DMS 273 (cell line): ENCODE data around the gene MRPS25.

ENCODE experiments used
- DNase-seq: peaks from one replicate; lab custom pipeline; 2025; ENCODE audit not compliant: unreplicated experiment; lab: John Stamatoyannopoulos, UW

Gene MRPS25

DNA sequence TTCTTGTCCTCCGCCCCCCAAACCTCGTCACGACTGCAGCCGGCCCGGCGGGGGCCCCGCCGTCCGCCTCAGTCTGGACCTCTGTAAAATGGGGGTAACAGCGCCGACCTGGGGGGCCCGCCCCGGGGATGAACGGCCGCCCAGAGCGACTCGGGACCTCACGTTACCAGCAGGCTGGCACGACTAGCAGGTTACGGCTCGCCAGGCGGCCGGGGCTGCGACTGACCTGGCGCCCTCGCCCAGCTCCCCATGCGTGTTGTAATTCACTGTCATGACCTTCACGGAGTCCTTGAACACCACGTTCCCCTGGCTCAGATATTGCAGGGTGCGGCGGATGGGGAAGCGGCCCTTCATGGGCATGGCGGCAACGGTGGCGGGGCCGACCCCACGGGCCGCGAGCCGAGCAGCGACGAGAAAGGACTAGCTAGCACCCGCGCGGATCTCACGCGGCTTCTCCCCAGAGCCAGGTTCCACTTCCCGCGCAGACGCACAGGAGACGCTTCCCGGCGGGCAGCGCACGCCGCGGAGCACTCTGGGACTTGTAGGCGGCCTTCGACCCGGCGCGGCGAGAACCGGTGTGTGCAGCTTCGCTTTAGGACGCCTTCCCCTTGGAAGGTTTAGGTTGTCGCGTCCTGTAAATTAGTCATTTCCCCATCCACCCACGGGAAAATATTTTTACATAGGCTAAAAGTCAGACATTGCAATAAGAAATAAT, at the start of gene MRPS25:
Gene MRPS25, minus strand, starts transcription at position 481 of the 715 bp plus-strand sequence. Its CDS starts 121 bp downstream, at position 360.
- peak; percentile 94 for DNase-seq

- no peak for DNase-seq
These were observed 48.8 kb upstream of the MRPS25 start for GRCh38 chr3:15113884-15114283.

GRCh38 chr3:15113471-15113870, 48.4 kb upstream of the MRPS25 start:
- peak; percentile 39 for DNase-seq

GRCh38 chr3:15112011-15112410, 46.9 kb upstream of the MRPS25 start:
- DNase-seq = no peak

DNA sequence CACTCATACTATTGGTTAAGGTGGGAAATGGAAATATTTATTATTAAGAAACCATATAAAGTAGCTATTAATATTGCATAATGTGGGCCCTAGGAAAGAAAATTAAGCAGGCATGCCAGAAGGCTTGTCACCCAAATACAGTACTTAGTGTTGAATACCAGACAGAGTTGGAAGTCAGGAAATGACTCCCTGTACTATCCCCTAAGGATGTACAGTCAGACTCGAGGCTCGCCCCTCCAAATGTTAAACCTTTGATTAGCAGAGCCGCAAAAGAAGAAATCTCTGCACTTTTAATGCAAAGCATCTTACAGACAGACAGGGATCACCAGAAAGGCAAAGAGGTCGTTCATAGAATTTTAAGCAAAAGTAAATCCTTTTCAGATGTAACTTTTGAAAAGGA, 45.1 kb upstream of the MRPS25 start:
- no peak for DNase-seq

- peak; percentile 35 for DNase-seq
These were observed 43.8 kb upstream of the MRPS25 start for GRCh38 chr3:15108869-15109268.

GRCh38 chr3:15108082-15108545, 43.0 kb upstream of the MRPS25 start:
- peak; percentile 83 for DNase-seq

DNA sequence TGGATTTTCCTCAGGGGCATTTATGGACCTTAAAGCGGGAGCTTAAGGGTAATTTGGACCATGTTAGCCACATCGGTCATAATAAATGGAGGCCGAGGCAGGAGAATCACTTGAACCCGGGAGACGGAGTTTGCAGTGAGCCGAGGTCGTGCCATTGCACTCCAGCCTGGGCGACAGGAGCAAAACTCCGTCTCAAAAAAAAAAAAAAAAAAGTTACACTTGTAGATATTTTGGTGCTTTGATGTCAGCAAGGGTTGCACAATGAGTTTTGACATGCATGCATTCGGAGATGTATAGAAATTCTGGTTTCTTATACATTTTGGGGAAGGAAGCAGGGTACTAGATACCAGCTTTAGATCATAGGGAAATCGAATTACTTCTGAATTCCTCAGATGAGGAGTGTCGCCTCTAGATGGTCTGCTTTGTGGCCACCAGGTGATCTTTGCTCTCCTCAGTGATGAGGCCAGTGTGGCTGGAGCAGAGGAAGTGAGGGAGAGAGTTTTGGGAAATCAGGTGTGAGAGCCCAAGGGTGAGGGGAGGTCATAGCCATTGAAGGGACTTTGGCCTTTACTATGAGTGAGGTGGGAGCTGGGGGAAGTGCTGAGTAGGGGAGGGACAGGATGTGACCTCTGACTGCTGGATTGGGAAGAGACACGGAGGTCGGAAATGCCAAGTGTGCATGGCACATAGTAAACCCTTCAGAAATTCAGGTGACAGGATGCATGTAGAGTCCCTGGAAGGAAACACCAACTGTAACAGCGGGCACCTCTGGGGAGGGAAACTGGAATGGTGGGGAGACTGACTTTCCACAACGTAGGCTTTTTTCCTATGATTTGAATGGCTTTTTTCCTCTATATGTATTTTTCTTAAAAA, 42.2 kb upstream of the MRPS25 start:
- DNase-seq = no peak

DNA sequence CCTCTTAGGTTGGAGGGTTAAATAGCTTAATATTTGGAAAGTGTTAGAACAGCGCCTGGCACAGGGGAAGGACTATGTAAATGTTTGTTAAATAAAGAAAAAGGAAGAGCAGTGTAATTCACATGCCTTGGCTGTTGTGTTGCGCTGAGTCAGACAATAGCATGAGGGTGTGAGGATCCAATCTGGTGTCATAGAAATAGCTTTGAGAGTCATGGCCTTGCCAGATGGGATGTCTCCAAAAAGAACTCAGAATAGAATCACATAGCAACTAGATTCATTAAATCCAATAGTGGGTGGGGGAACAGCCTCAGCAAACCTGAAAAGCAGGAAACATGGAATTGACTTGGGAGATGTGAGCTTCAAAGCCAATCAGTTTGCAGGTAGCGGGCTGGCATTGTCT, 37.7 kb upstream of the MRPS25 start:
- DNase-seq = peak; percentile 38

DNA sequence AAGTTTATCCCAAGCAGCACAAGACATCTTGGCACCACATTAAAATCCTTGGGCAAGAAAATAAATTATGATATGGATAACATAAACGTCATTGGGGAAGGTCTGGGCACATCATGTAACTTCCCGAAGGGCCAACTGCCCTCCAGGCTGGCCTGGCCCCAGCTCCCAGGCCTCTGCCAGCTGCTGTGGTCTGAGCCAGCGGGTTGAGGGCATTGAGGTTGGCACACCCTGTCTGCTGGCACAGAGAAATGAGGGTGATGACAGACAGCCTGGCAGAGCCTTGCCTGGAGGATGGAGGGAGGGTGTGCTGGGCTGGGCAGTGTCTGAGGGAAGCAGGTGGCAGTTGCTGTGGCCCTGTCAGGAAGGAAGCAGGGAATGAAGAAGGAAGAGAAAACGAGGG, 37.1 kb upstream of the MRPS25 start:
- DNase-seq = peak; percentile 33

- DNase-seq = no peak
These were observed 34.4 kb upstream of the MRPS25 start for GRCh38 chr3:15099364-15100098.

DNA sequence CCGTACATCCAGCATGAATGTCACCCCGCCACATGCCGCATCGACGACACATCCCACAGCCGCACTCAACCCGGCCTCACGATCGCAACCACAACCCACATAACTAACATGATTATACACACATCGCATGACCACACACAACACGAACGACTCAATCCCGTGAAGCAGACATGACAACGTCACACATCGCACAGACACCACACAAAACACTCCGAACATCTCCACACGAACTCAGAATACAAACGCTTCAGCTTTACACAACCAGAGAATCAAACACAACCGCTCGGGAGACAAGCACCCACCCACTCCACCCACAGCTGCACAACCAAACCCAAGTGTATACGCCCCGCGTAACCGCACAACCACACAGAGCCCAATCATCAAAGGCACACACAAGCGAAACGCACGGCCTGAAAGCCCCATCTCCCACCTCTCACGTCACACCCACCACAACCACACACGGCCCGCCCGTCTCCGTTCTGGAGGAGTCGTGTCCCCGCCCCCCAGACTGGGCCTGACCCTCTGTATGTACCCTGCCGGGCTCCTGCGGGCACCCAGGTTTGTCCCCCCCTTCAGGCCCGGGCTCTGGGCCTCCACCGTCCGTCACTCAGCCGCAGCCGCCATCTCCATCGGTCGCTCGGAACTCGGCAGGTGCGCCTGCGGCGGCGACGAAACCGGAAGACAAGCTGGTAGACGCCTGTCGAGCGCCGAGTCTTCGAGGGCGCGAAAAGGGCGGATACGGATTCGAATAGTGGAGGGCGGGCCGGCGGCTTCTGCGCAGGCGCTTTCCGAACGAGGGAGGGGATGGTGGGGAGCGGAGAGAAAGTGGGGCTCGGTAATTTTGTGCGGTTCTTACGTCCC, 33.6 kb upstream of the MRPS25 start, which contains the start of gene RBSN:
Gene RBSN, minus strand, starts transcription at position 646 of the 861 bp plus-strand sequence. CDS start 3,028 bp downstream, outside the sequence.
- peak; percentile 96 for DNase-seq

GRCh38 chr3:15097891-15098290, 32.8 kb upstream of the MRPS25 start:
- DNase-seq = no peak

DNA sequence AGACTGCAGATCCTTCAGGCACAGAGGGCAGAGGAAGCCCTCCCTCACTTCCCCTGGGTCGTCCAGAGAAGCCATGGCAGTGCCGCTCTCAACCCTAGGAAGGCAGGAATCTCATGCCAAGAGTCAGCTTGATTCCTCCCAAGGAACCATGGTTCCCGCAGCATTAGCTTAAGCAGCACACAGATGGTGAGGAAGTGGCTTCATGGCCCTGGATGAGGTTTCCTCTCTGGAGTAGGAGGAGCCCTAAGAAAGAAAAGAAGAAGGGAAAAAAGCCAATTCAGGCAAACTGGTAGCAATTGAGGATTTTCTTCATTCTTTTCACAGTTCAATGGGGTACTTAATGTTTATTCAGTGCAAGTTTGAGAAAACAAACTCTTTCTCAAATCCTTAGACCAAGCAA, 30.9 kb upstream of the MRPS25 start:
- no peak for DNase-seq

DNA sequence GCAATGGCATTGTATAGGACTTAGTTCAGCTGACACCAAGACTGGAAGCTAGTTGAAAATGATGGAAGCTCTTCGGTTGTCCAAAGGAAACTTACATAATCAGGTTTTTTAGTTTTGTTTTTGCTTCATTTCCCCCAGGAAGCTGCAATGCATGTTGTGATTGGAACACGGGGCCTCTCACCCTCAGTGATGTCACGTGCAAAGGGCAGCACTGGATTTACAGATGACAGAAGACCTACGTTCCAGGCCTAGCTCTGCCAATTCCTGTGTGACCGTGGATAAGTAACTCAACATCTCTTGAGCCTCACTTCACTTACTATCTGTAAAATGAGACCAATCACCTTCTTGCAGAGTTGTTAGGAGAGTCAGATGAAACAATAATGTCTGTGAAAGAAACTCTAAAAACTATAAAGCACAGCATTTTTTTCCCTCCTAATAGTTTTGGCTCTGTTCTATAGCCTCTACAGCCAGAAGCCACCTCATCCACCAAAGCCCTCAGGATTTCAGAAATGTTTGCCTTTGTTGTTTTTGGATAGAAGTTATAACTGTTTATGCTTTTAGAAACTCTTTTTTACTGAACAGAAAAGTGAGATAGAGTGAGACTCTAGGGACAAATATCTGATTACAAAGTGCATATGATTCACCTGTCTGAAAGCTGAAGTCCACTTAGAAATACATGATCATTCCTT, 29.2 kb upstream of the MRPS25 start:
- no peak for DNase-seq

DNA sequence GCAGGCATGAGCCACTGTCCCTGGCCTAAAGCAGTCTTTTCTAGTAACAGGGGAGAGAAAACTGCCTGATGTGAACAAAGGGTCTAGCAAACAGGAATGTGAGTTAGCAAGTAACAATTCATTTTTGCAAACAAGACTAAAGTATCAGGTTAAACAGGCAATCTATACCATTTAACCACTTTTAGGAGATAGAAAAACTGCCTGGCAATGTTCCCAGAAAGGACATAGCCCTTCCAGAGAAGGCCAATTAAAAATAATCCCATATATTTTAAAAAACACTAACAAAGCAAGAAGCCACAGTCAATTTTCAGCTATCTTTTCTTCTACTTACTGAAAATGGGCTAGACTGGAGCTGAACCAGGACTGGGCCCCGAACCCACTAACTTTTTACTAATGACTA, 27.6 kb upstream of the MRPS25 start:
- no peak for DNase-seq

- no peak for DNase-seq
These were observed 26.5 kb upstream of the MRPS25 start for GRCh38 chr3:15091575-15091974.

GRCh38 chr3:15089201-15089600, 24.1 kb upstream of the MRPS25 start:
- no peak for DNase-seq

DNA sequence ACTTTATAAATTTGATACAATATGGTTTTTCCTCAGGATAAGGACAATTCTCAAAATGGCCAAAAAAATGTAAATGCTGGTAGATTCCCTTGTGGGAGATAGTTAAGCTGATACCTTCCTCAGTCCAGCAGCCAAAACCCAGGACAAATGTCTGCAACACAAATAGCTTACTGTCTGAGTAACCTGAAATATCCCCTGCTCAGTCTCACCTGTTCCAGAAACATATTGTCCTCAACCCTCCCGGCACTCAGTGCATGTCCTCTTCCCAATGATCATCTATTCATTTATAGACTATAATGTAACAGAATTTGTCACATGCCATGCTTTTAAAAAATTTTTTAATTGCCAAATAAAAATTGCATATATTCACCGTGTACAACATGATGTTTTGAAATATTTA, 21.6 kb upstream of the MRPS25 start:
- DNase-seq = no peak

- no peak for DNase-seq
These were observed 21.1 kb upstream of the MRPS25 start for GRCh38 chr3:15086263-15086662.
